HepG2 (cell line): ENCODE data around the gene ADIPOR2. TPM values are rescaled to one million over a fixed set of nuclear protein-coding genes. Genes with fewer than 3 reads are reported as not detected.

ENCODE experiments used
- ATM ChIP-seq: fragments of 450-650 bp; IDR thresholded peaks from 2 replicates; pipeline ENCODE4 v1.7.1; 2017; ENCODE audit warnings: mild to moderate bottlenecking, borderline replicate concordance
- DR1 ChIP-seq: sonication (generic); formaldehyde crosslinking; IDR thresholded peaks from 2 replicates; pipeline ENCODE4 v1.8.0; 2021; ENCODE audit warnings: mild to moderate bottlenecking, missing genetic modification reagents, inconsistent platforms
- FOXC1 ChIP-seq: sonication (generic); formaldehyde crosslinking; IDR thresholded peaks from 2 replicates; pipeline ENCODE4 v1.8.0; 2022; ENCODE audit warnings: mild to moderate bottlenecking, missing genetic modification reagents, borderline replicate concordance
- FOXK2 ChIP-seq: fragments of 450-650 bp; IDR thresholded peaks from 2 replicates; pipeline ENCODE4 v1.6.1; 2016
- GZF1 ChIP-seq: sonication (generic); formaldehyde crosslinking; IDR thresholded peaks from 2 replicates; pipeline ENCODE4 v1.5.1; 2020; ENCODE audit warnings: mild to moderate bottlenecking, missing genetic modification reagents
- KDM3A ChIP-seq: IDR thresholded peaks from 2 replicates; pipeline ENCODE4 v1.6.1; 2018; ENCODE audit warnings: low read depth, missing compliant biosample characterization
- KLF6 ChIP-seq: IDR thresholded peaks from 2 replicates; pipeline ENCODE4 v1.8.0; 2016; ENCODE audit warnings: missing biosample characterization, missing genetic modification reagents
- MAFF ChIP-seq: IDR thresholded peaks from 2 replicates; pipeline ENCODE4 v1.6.1; 2011; ENCODE audit warnings: low read depth, low read length, improper control_type of control experiment
- NCOR1 ChIP-seq: fragments of 200-600 bp; sonication (generic); IDR thresholded peaks from 2 replicates; pipeline ENCODE4 v1.7.0; 2017; ENCODE audit warnings: antibody characterized with exemption, low read length, borderline replicate concordance
- PHF20 ChIP-seq: sonication (generic); formaldehyde crosslinking; IDR thresholded peaks from 2 replicates; pipeline ENCODE4 v1.5.0; 2020; ENCODE audit warnings: mild to moderate bottlenecking, missing genetic modification reagents
- SIN3A ChIP-seq: IDR thresholded peaks from 2 replicates; pipeline ENCODE4 v1.6.1; 2011; ENCODE audit warnings: low read depth, mild to moderate bottlenecking, control low read depth, low read length, borderline replicate concordance
- SOX6 ChIP-seq, 2 experiments: fragments of 450-650 bp in 1 of 2; sonication (generic) in 1 of 2; formaldehyde crosslinking in 1 of 2; IDR thresholded peaks; 2 replicates each; pipeline versions ENCODE4 v1.4.0 to v1.6.1; 2017 to 2020; ENCODE audit warnings: antibody characterized with exemption in 1 of 2, mild to moderate bottlenecking in 1 of 2, missing genetic modification reagents in 1 of 2
- SRSF1 ChIP-seq: fragments of 200-400 bp; formaldehyde crosslinking; optimal IDR thresholded peaks from 2 replicates; pipeline ENCODE3; 2017; ENCODE audit warnings: mild to moderate bottlenecking, low read depth, low read length, moderate library complexity
- TAF1 ChIP-seq: sonication (generic); formaldehyde crosslinking; IDR thresholded peaks from 2 replicates; pipeline ENCODE4 v1.4.0; 2020; ENCODE audit warnings: missing genetic modification reagents
- WIZ ChIP-seq: sonication (generic); formaldehyde crosslinking; IDR thresholded peaks from 2 replicates; pipeline ENCODE4 v1.5.1; 2020; ENCODE audit warnings: mild to moderate bottlenecking, missing genetic modification reagents
- ZNF33A ChIP-seq: sonication (generic); formaldehyde crosslinking; IDR thresholded peaks from 2 replicates; pipeline ENCODE4 v1.5.1; 2020; ENCODE audit warnings: missing genetic modification reagents, mild to moderate bottlenecking, moderate library complexity, borderline replicate concordance
- ZNF431 ChIP-seq: sonication (generic); formaldehyde crosslinking; IDR thresholded peaks from 2 replicates; pipeline ENCODE4 v1.9.0; 2022; ENCODE audit warnings: missing genetic modification reagents, low read depth, mild to moderate bottlenecking, borderline replicate concordance
- ZNF451 ChIP-seq: sonication (generic); formaldehyde crosslinking; IDR thresholded peaks from 2 replicates; pipeline ENCODE4 v1.5.0; 2020; ENCODE audit warnings: mild to moderate bottlenecking, missing genetic modification reagents
- ZNF589 ChIP-seq: sonication (generic); formaldehyde crosslinking; conservative IDR thresholded peaks from 2 replicates; pipeline ENCODE4 v1.8.0; 2022; ENCODE audit warnings: mild to moderate bottlenecking, moderate library complexity, missing genetic modification reagents
- ZNF644 ChIP-seq: IDR thresholded peaks from 2 replicates; pipeline ENCODE4 v1.6.1; 2016; ENCODE audit warnings: low read depth
- ZNF652 ChIP-seq: IDR thresholded peaks from 2 replicates; pipeline ENCODE4 v1.6.1; 2016; ENCODE audit warnings: low read depth, borderline replicate concordance
- ZNF660 ChIP-seq: sonication (generic); formaldehyde crosslinking; IDR thresholded peaks from 2 replicates; pipeline ENCODE4 v1.5.1; 2020; ENCODE audit warnings: mild to moderate bottlenecking, low read depth, missing genetic modification reagents, borderline replicate concordance
- polyA plus RNA-seq, 8 experiments: library from polyadenylated mRNA; depleted of rRNA in 3 of 8; stranded (reverse) in 7 of 8; unstranded in 1 of 8; fragments of >200 nt; fragmentation: Illumina TruSeq in 4 of 8; extraction: Trizol in 4 of 8; gene quantifications; 2 replicates each; pipeline versions ENCODE4 v1.2.1 to v1.2.3, GENCODE V29; 2011 to 2016; ENCODE audit warnings: low read depth in 4 of 8, missing spikeins in 1 of 8, mixed read lengths in 1 of 8; ENCODE audit not compliant: insufficient read depth in 1 of 8
- total RNA-seq, 5 experiments: library from RNA; depleted of rRNA; stranded (reverse); fragments of >200 nt; fragmentation: Illumina TruSeq; extraction: Trizol; gene quantifications; 2 replicates each; pipeline ENCODE4 v1.2.3, GENCODE V29; 2016; ENCODE audit warnings: low read depth in 1 of 5
- TF ChIP-seq, protein P1 (sequence below): sonication (generic); formaldehyde crosslinking; conservative IDR thresholded peaks from 2 replicates; pipeline ENCODE4 v1.5.0; 2020; ENCODE audit warnings: missing genetic modification reagents
- TF ChIP-seq, protein P2 (sequence below): sonication (generic); formaldehyde crosslinking; IDR thresholded peaks from 2 replicates; pipeline ENCODE4 v1.4.0; 2020; ENCODE audit warnings: mild to moderate bottlenecking, missing genetic modification reagents
- TF ChIP-seq, protein P3 (sequence below): sonication (generic); formaldehyde crosslinking; IDR thresholded peaks from 2 replicates; pipeline ENCODE4 v1.9.0; 2021; ENCODE audit warnings: missing genetic modification reagents, mild to moderate bottlenecking, borderline replicate concordance
- TF ChIP-seq, protein P4 (sequence below): IDR thresholded peaks from 2 replicates; pipeline ENCODE4 v1.6.1; 2016; ENCODE audit warnings: low read depth, borderline replicate concordance

ADIPOR2 gene
- total and polyA plus RNA-seq, 2 of the 13 experiments (the other 11 are each of a cell fraction or from before 2014, with no cell fraction given), result 35.2 to 52.2 TPM

DNA sequence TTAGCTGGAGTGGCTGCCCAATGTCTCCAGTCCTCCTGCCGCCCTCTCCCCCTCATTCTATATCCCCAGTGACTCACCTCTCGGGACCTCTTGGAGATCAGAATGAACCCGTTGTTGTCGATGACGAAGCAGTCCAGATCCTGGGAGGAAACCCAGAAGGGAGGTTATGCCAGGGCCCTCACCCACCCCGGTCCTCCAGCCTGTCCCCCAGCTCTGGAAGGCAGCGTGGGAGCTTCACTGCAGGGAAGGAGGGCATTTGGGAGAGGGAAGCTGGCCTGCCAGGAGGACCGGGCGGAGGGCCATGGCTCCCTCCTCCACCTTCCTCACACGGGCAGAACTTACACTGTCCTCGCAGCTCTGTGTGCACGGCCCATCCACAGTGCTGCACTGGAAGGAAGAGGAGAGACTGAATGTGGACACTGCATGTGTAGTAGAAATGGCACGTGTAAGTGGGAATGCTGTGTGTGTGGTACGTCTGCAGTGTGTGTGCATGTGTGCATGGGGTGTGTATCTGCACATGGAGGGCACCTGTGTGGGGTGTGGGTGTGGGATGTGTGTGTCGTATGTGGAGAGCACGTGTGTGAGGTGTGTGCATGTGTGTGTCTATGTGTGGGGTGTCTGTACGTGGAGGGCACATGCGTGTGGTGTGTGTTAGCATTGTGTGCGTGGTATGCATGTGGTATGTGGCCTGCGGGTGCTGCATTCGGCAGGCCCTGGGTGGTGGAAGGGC, 119.5 kb downstream of the ADIPOR2 start (continued):
- TF ChIP-seq SIN3A (no peak), SOX6 (IDR thresholded peaks at IDR 0.05) (no peak), SOX6 (CRISPR knock-in tag; IDR thresholded peaks at IDR 0.05) (no peak), TAF1 (no peak), ATM (no peak), ZNF652 (no peak), WIZ (CRISPR knock-in tag) (no peak), FOXC1 (CRISPR knock-in tag) (no peak), FOXK2 (no peak), ZNF431 (CRISPR knock-in tag) (no peak), PHF20 (CRISPR knock-in tag) (no peak), NCOR1 (no peak), KDM3A (CRISPR knock-in tag) (no peak), MAFF (no peak), GZF1 (no peak), SRSF1 (no peak), KLF6 (CRISPR knock-in tag) (no peak), ZNF451 (CRISPR knock-in tag) (no peak), ZNF33A (no peak), ZNF644 (CRISPR knock-in tag) (no peak), ZNF589 (0 out of 2 replicates have a peak, but pooled peaks have one; percentile 42), ZNF660 (CRISPR knock-in tag) (no peak), DR1 (CRISPR knock-in tag) (no peak)
- TF ChIP-seq, protein P1, sequence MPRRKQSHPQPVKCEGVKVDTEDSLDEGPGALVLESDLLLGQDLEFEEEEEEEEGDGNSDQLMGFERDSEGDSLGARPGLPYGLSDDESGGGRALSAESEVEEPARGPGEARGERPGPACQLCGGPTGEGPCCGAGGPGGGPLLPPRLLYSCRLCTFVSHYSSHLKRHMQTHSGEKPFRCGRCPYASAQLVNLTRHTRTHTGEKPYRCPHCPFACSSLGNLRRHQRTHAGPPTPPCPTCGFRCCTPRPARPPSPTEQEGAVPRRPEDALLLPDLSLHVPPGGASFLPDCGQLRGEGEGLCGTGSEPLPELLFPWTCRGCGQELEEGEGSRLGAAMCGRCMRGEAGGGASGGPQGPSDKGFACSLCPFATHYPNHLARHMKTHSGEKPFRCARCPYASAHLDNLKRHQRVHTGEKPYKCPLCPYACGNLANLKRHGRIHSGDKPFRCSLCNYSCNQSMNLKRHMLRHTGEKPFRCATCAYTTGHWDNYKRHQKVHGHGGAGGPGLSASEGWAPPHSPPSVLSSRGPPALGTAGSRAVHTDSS (CRISPR knock-in tag), result no peak
- TF ChIP-seq, protein P2, sequence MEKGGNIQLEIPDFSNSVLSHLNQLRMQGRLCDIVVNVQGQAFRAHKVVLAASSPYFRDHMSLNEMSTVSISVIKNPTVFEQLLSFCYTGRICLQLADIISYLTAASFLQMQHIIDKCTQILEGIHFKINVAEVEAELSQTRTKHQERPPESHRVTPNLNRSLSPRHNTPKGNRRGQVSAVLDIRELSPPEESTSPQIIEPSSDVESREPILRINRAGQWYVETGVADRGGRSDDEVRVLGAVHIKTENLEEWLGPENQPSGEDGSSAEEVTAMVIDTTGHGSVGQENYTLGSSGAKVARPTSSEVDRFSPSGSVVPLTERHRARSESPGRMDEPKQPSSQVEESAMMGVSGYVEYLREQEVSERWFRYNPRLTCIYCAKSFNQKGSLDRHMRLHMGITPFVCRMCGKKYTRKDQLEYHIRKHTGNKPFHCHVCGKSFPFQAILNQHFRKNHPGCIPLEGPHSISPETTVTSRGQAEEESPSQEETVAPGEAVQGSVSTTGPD (CRISPR knock-in tag), result no peak
- TF ChIP-seq, protein P3, sequence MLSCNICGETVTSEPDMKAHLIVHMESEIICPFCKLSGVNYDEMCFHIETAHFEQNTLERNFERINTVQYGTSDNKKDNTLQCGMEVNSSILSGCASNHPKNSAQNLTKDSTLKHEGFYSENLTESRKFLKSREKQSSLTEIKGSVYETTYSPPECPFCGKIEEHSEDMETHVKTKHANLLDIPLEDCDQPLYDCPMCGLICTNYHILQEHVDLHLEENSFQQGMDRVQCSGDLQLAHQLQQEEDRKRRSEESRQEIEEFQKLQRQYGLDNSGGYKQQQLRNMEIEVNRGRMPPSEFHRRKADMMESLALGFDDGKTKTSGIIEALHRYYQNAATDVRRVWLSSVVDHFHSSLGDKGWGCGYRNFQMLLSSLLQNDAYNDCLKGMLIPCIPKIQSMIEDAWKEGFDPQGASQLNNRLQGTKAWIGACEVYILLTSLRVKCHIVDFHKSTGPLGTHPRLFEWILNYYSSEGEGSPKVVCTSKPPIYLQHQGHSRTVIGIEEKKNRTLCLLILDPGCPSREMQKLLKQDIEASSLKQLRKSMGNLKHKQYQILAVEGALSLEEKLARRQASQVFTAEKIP (CRISPR knock-in tag), result no peak
- TF ChIP-seq, protein P4, sequence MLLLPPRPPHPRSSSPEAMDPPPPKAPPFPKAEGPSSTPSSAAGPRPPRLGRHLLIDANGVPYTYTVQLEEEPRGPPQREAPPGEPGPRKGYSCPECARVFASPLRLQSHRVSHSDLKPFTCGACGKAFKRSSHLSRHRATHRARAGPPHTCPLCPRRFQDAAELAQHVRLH, result no peak
